H9 (cell line): Measurements from ENCODE around the gene PRR27. TPM values are rescaled to one million over a fixed set of nuclear protein-coding genes. Genes with fewer than 3 reads are reported as not detected.

Source experiments
- DNase-seq: peaks from one replicate; pipeline ENCODE4 v3.0.0-alpha.2; 2017
- H2AFZ ChIP-seq: one replicate; pipeline ENCODE4 v1.6.1; 2013; ENCODE audit warnings: mild to moderate bottlenecking, low read length, control low read depth, moderate library complexity
- H2AK5ac ChIP-seq: 2 replicates; pipeline ENCODE4 v1.6.1; 2013; ENCODE audit warnings: low read length, control low read depth, mixed read lengths; ENCODE audit not compliant: insufficient read length
- H2BK120ac ChIP-seq: one replicate; pipeline ENCODE4 v1.6.1; 2013; ENCODE audit warnings: low read depth, mild to moderate bottlenecking, low read length, control low read depth, inconsistent platforms; ENCODE audit not compliant: poor library complexity, severe bottlenecking
- H2BK12ac ChIP-seq: 2 replicates; pipeline ENCODE4 v1.6.1; 2013; ENCODE audit warnings: low read length, control low read depth, mixed read lengths, low read depth; ENCODE audit not compliant: insufficient read length
- H2BK15ac ChIP-seq: 2 replicates; pipeline ENCODE4 v1.6.1; 2013; ENCODE audit warnings: low read depth, low read length, control low read depth
- H2BK20ac ChIP-seq: one replicate; pipeline ENCODE4 v1.6.1; 2013; ENCODE audit warnings: low read depth, mild to moderate bottlenecking, low read length, control low read depth, inconsistent platforms; ENCODE audit not compliant: poor library complexity, severe bottlenecking
- H2BK5ac ChIP-seq: 2 replicates; pipeline ENCODE4 v1.6.1; 2013; ENCODE audit warnings: low read length, control low read depth, mixed read lengths; ENCODE audit not compliant: insufficient read length
- H3K14ac ChIP-seq: 2 replicates; pipeline ENCODE4 v1.6.1; 2013; ENCODE audit warnings: low read length, control low read depth; ENCODE audit not compliant: insufficient read depth
- H3K18ac ChIP-seq: 2 replicates; pipeline ENCODE4 v1.6.1; 2013; ENCODE audit warnings: low read depth, mild to moderate bottlenecking, mixed read lengths, low read length, control low read depth; ENCODE audit not compliant: insufficient read length
- H3K23ac ChIP-seq: 2 replicates; pipeline ENCODE4 v1.6.1; 2013; ENCODE audit warnings: low read length, control low read depth, mixed read lengths, low read depth; ENCODE audit not compliant: insufficient read length
- H3K23me2 ChIP-seq: 2 replicates; pipeline ENCODE4 v1.6.1; 2013; ENCODE audit warnings: low read depth, mild to moderate bottlenecking, mixed read lengths, low read length, control low read depth; ENCODE audit not compliant: insufficient read length, poor library complexity, severe bottlenecking
- H3K27ac ChIP-seq: 2 replicates; pipeline ENCODE4 v1.5.1; 2013; ENCODE audit warnings: low read length, control low read depth, mixed read lengths, low read depth; ENCODE audit not compliant: insufficient read length
- H3K27me3 ChIP-seq: 2 replicates; pipeline ENCODE4 v1.6.1; 2013; ENCODE audit warnings: low read length, control low read depth, inconsistent platforms; ENCODE audit not compliant: insufficient read depth
- H3K4ac ChIP-seq: 2 replicates; pipeline ENCODE4 v1.6.1; 2013; ENCODE audit warnings: low read depth, mild to moderate bottlenecking, control low read depth, inconsistent platforms, low read length, moderate library complexity
- H3K4me1 ChIP-seq: 2 replicates; pipeline ENCODE4 v1.6.1; 2013; ENCODE audit warnings: low read length, control low read depth, inconsistent platforms; ENCODE audit not compliant: insufficient read depth
- H3K4me2 ChIP-seq: 2 replicates; pipeline ENCODE4 v1.6.1; 2013; ENCODE audit warnings: low read length, control low read depth, mixed read lengths; ENCODE audit not compliant: insufficient read length, insufficient read depth
- H3K56ac ChIP-seq: 2 replicates; pipeline ENCODE4 v1.6.1; 2013; ENCODE audit warnings: low read depth, mild to moderate bottlenecking, mixed read lengths, low read length, control low read depth; ENCODE audit not compliant: insufficient read length
- H3K79me1 ChIP-seq: 2 replicates; pipeline ENCODE4 v1.6.1; 2013; ENCODE audit warnings: low read depth, mild to moderate bottlenecking, moderate library complexity, low read length, control low read depth, inconsistent platforms; ENCODE audit not compliant: insufficient read depth, poor library complexity, severe bottlenecking
- H3K79me2 ChIP-seq: 2 replicates; pipeline ENCODE4 v1.6.1; 2013; ENCODE audit warnings: low read length, control low read depth, inconsistent platforms; ENCODE audit not compliant: insufficient read depth
- H3K9ac ChIP-seq: 2 replicates; pipeline ENCODE4 v1.6.1; 2013; ENCODE audit warnings: low read length, control low read depth, mixed read lengths; ENCODE audit not compliant: insufficient read length; ENCODE audit errors: extremely low read depth
- H3K9me3 ChIP-seq: one replicate; pipeline ENCODE4 v1.6.1; 2013; ENCODE audit warnings: low read depth, low read length, inconsistent platforms; ENCODE audit not compliant: control insufficient read depth
- H3T11ph ChIP-seq: one replicate; pipeline ENCODE4 v1.6.1; 2013; ENCODE audit warnings: mild to moderate bottlenecking, low read length, control low read depth, inconsistent platforms
- H4K20me1 ChIP-seq: one replicate; pipeline ENCODE4 v1.6.1; 2013; ENCODE audit not compliant: control insufficient read depth, insufficient read length, insufficient read depth
- H4K5ac ChIP-seq: 2 replicates; pipeline ENCODE4 v1.6.1; 2013; ENCODE audit warnings: low read depth, mild to moderate bottlenecking, mixed read lengths, low read length, control low read depth; ENCODE audit not compliant: insufficient read length
- H4K8ac ChIP-seq: replicated peaks from 2 replicates; pipeline ENCODE4 v1.6.1; 2013; ENCODE audit warnings: low read length, control low read depth, mixed read lengths, low read depth; ENCODE audit not compliant: insufficient read length
- H4K91ac ChIP-seq: 2 replicates; pipeline ENCODE4 v1.6.1; 2013; ENCODE audit warnings: low read depth, mild to moderate bottlenecking, moderate library complexity, mixed read lengths, low read length, control low read depth; ENCODE audit not compliant: insufficient read length
- H3K27ac Mint-ChIP-seq, 3 experiments: 2 replicates in 2 of 3; 3 replicates in 1 of 3; pipeline ENCODE4 v1.8.0; 2020 to 2021; ENCODE audit warnings: mixed read lengths in 3 of 3, mild to moderate bottlenecking in 1 of 3, moderate library complexity in 1 of 3
- H3K27me3 Mint-ChIP-seq: 2 replicates; pipeline ENCODE4 v1.8.0; 2021; ENCODE audit warnings: low read depth, mild to moderate bottlenecking, moderate library complexity, mixed read lengths
- H3K36me3 Mint-ChIP-seq, 3 experiments: 2 replicates in 2 of 3; 3 replicates in 1 of 3; pipeline ENCODE4 v1.8.0; 2020 to 2021; ENCODE audit warnings: low read depth in 3 of 3, mixed read lengths in 3 of 3; ENCODE audit not compliant: insufficient read depth in 1 of 3
- H3K4me1 Mint-ChIP-seq, 2 experiments: 2 replicates each; pipeline ENCODE4 v1.8.0; 2020; ENCODE audit warnings: mixed read lengths in 2 of 2
- H3K4me3 Mint-ChIP-seq, 2 experiments: 2 replicates in 1 of 2; 3 replicates in 1 of 2; pipeline ENCODE4 v1.8.0; 2020 to 2021; ENCODE audit warnings: mild to moderate bottlenecking in 2 of 2, mixed read lengths in 2 of 2, moderate library complexity in 1 of 2
- H3K9me3 Mint-ChIP-seq, 2 experiments: 2 replicates in 1 of 2; 3 replicates in 1 of 2; pipeline ENCODE4 v1.8.0; 2020; ENCODE audit warnings: mild to moderate bottlenecking in 2 of 2, mixed read lengths in 2 of 2, moderate library complexity in 1 of 2
- WGBS: extraction: QIAGEN DNeasy Blood & Tissue Kit; methylation state at CpG from one replicate; pipeline ENCODE4 v1.1.7; 2013; ENCODE audit warnings: missing lambda C conversion rate, low lambda C conversion rate, mixed read lengths; ENCODE audit not compliant: insufficient read length; ENCODE audit errors: extremely low coverage; 5-methylcytosine and 5-hydroxymethylcytosine counted together
- total RNA-seq: library from RNA; stranded (reverse); gene quantifications from 2 replicates; pipeline ENCODE4 v1.2.1, GENCODE V29; 2021
- TF ChIP-seq, protein P1 (sequence below): fragments of 200-600 bp; sonication (generic); conservative IDR thresholded peaks from 3 replicates; pipeline ENCODE4 v1.8.0; 2021; ENCODE audit warnings: antibody characterized with exemption, mild to moderate bottlenecking

The PRR27 gene
- total RNA-seq, 1 experiment from 2014 or later = not detected

- Mint-ChIP-seq H3K9me3 (no peaks in the 10 kb centered on the region), H3K36me3 (no peaks in the 10 kb centered on the region), H3K27ac (no peak overlapping the region), H3K4me3 (no peak overlapping the region), H3K4me1 (peaks cover 7% of the 10 kb centered on the region in 2 experiments), H3K27me3 (no peaks in the 10 kb centered on the region)
- no peak overlapping the region for H3K56ac ChIP-seq
- WGBS = no CpG with 5 or more reads among the region's 2 CpGs
- no peaks in the 10 kb centered on the region for H3K79me1 ChIP-seq
- no peak overlapping the region for H2AFZ ChIP-seq
- H3K27ac ChIP-seq = no peak overlapping the region
- no peaks in the 10 kb centered on the region for H3K4me1 ChIP-seq
- no peak overlapping the region for H3T11ph ChIP-seq
- no peak overlapping the region for H2BK15ac ChIP-seq
- H3K27me3 ChIP-seq = no peaks in the 10 kb centered on the region
- H4K8ac ChIP-seq = no peak overlapping the region
- H3K4me2 ChIP-seq = no peak overlapping the region
- no peak overlapping the region for H3K9ac ChIP-seq
- H3K4ac ChIP-seq = no peak overlapping the region
- H3K9me3 ChIP-seq = no peaks in the 10 kb centered on the region
- TF ChIP-seq, protein P1, sequence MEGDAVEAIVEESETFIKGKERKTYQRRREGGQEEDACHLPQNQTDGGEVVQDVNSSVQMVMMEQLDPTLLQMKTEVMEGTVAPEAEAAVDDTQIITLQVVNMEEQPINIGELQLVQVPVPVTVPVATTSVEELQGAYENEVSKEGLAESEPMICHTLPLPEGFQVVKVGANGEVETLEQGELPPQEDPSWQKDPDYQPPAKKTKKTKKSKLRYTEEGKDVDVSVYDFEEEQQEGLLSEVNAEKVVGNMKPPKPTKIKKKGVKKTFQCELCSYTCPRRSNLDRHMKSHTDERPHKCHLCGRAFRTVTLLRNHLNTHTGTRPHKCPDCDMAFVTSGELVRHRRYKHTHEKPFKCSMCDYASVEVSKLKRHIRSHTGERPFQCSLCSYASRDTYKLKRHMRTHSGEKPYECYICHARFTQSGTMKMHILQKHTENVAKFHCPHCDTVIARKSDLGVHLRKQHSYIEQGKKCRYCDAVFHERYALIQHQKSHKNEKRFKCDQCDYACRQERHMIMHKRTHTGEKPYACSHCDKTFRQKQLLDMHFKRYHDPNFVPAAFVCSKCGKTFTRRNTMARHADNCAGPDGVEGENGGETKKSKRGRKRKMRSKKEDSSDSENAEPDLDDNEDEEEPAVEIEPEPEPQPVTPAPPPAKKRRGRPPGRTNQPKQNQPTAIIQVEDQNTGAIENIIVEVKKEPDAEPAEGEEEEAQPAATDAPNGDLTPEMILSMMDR = no peak
- no peak overlapping the region for H2BK120ac ChIP-seq
- no peak overlapping the region for H4K5ac ChIP-seq
- no peak for DNase-seq
- H3K79me2 ChIP-seq = no peaks in the 10 kb centered on the region
- no peak overlapping the region for H3K18ac ChIP-seq
- no peak overlapping the region for H2BK5ac ChIP-seq
- no peak overlapping the region for H2AK5ac ChIP-seq
- H3K23me2 ChIP-seq = no peaks in the 10 kb centered on the region
- H2BK12ac ChIP-seq = no peak overlapping the region
- no peaks in the 10 kb centered on the region for H4K20me1 ChIP-seq
- no peak overlapping the region for H3K23ac ChIP-seq
- H2BK20ac ChIP-seq = no peak overlapping the region
- H4K91ac ChIP-seq = no peak overlapping the region
- H3K14ac ChIP-seq = no peak overlapping the region
These were observed 42.8 kb downstream of the PRR27 start for GRCh38 chr4:70196857-70197256.
